ENCODE measurements around the gene BORCS8.

- no peak for TF ChIP-seq ZNF274 (IDR thresholded peaks at IDR 0.05; ENCODE audit: low read depth, low read length)
- TF ChIP-seq SUZ12 (IDR thresholded peaks at IDR 0.05; ENCODE audit: extremely low read depth, insufficient read depth, insufficient read length) = no peak
These were observed 21.7 kb downstream of the BORCS8 start, which contains the start of gene MEF2B for GRCh38 chr19:19170053-19170872.

All from NT2/D1 (cell line).